GM19468 (cell line): ENCODE data around the gene AGAP1.

Experiments used
- ATAC-seq: cut with Tn5 transposase; IDR thresholded peaks from one replicate; pipeline ENCODE4 v1.9.1; 2021; ENCODE audit warnings: mild to moderate bottlenecking, moderate library complexity, moderate number of reproducible peaks; ENCODE audit not compliant: unreplicated experiment; ENCODE audit errors: extremely low read depth

AGAP1 gene

DNA sequence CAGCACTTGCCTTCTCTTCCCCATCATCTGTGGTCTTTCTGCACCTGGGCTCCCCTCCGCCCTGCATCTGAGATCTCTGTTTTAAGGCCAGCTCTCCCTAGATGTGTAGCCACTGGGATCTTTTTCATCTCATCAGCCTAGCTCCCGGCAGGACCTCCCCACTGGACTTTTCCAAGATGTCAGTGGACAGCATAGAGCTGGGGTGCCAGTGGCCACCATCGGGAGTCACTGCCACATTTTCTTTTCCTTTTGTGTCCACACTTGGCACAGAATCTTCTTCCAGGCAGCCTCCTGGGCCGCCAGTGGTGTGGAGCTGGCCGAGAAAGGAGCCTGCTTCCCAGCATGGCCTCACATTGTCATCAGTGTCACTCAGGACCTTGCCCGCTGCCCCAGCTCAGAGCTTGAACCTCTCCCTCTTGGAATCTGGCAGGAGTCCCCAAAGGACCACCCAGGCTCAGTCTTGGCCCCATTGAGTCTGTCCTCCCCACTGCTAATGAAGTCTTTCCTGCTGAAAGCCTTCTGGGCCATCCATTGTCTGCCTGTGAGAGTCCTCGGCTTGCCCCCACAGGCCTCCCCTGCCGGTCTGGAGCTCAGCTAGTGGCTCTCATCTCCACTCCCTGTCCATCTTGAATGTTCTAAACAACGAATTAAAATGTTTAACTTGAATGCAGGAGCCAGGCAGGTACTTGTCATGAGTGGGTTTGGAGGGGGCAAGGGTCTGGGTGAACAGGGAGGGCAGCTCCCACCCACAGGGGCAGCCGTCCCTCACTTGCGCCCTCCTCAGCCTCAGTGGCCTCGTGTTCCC lies 349.9 kb downstream of the AGAP1 start:
- no peak for ATAC-seq

DNA sequence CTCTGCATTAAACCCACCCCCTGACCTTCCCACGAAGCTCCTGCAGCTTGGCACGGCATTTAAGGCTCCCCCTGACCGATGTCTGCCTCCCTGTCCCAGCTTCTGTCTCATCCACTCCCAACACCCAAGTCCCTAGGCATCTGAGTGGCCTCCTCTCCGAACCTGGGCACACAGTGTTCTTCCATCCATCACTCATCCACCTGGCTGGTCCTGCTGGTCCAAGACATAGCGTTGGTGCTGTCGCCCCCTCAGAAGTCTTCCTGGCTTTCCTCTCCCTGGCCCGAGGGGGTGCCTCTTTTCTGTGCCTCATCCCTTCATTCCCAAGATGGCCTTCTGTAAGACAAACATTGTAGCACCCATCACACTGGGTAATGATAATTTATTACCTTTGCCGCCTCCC lies 350.7 kb downstream of the AGAP1 start:
- ATAC-seq, result no peak

DNA sequence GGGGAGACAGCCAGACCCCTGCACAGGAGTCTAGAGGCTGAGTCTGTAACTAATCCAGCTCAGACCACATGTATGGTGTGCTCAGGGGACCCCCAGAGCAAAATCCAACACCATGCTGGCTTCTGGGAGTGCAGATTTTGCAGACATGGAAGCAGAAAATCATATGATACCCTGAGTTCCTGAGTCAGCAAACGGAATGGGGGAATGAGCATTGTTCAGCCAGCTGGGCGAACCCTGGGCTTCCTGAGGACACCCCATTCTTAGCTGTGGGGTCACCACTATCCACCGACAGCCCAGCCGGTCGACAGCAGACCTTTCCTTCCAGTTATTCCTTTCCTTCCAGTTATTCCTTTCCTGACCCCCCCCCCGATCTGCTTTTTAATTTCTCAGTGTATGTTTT lies 351.4 kb downstream of the AGAP1 start:
- ATAC-seq, result no peak

DNA sequence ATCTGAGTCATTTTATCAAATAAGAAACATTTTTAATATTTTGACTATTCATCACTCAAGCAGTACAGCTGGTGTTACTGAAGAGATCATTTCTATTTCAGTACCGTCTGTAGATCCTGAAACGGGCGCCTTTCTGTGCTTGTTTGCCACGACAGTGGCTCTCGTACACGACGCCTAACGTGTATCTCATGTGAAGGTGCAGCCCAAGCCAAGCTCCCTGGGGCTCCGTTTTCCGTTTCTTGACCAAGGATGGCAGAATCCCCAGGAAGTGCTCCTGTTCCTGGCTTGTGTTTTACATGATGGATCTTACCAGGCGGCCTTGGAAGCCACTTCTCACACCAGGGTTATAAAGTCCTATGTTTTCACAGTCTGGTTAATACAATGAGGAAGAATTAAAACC lies 353.7 kb downstream of the AGAP1 start:
- ATAC-seq, result no peak

DNA sequence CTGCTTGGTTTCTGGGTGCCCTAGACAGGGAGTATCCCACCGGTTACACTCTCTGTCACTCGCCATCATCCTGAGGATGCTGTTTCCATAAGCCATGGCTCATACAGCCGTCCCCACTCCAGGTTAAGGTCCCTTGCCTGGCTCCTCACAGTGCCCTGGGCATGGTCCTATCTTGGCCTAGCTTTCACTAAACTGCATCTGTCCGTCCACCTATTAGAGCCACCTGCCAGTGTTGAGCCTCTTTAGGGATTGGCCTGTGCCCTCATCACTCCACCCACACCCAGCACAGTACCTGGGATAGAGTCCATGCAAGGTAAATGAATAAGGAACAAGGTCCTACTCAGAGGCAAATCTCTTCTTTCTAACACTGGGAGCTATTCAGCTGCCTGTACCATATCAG lies 354.2 kb downstream of the AGAP1 start:
- ATAC-seq, result no peak

DNA sequence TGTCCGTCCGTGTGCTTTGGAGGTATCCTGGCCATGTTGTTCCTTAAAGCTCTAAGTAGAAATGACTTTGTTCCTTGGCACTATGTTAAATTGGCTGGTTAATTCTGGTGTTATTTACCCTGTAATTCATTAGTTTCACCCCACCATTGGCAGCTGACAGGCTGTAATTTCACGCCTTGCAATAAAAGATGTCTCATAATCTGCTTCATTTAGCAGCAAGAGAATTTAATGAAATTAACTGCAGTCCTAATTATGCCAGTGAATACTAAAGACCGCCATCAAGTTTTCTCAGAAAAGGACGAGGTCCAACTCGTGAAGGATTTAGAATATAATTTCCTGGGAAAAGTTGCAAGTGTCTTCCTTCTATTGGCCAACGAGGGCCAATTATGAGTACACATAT lies 355.1 kb downstream of the AGAP1 start:
- no peak for ATAC-seq

DNA sequence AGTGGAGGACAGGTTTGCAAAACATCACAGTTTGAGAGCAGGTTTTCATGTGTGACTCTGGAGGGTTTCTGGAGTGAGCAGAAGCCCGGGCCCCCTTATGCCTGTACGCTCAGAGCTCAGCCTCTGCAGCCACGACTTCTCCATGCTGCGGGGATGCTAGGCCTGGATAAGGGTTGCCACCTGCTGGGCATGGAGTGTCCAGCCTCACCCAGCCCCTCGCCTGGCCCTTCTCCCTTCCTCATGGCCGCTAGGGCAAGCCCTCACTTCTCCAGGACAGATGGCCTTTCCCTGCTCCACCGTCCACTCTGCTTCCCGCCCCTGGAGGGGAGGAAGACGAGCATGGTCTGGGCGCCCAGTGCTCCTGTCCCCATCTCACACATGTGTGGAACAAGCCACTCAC lies 355.6 kb downstream of the AGAP1 start:
- ATAC-seq, result no peak

DNA sequence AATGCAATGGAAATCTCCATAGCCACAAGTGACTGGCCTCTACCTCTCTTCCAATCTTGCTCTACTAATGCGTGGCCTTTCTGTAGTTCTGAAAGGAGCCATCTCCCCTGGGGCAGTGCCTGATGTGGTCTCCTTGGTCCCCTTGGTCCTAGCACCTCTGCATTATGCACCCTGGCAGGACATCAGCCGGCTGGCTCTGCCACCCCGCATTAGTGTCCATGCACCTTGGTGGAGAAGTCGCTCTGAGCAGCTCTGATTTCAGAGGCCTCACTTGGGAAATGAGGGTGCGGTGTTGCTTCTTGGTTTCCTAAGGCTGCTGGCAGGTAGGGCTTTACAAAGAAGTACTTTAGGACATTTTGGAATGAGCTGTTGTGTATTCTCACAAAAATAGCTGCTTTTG lies 356.4 kb downstream of the AGAP1 start:
- ATAC-seq, result no peak

DNA sequence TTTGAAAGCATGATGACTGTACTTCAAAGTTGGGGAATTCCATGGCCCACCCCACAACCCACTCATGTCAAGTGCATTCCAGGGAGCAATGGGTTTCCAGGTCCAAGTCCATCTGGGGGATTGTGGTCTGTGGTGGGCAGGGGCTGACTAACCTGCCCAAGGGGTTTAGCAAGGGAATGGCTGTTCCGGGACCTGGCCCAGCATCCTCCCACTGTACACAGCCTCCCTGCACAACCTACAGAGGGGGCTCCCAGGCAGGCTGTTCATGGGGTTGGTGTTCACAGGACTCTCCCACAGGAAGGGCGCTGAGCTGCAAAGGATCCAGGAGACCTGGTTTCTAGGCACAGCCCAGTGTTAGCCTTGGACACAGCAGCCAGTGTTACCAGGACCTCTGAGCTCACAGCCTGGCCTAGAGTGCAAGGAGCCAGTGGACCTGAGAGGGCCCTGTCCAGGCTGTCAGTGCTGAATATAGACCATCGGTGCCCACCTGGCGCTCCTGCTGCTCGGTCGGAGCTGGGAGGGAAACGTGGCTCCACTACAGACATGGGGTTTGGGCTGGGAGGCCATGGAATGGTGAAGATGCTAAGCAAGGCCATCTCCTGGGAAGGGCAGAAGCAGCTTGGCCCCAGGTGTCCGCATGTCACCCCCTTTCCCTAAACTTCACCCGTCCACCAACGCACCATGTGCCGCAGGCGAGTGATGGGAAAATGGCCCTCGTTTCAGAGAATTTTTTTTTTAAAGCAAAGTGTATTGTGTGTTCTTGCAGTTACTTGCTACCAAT lies 357.1 kb downstream of the AGAP1 start:
- no peak for ATAC-seq

DNA sequence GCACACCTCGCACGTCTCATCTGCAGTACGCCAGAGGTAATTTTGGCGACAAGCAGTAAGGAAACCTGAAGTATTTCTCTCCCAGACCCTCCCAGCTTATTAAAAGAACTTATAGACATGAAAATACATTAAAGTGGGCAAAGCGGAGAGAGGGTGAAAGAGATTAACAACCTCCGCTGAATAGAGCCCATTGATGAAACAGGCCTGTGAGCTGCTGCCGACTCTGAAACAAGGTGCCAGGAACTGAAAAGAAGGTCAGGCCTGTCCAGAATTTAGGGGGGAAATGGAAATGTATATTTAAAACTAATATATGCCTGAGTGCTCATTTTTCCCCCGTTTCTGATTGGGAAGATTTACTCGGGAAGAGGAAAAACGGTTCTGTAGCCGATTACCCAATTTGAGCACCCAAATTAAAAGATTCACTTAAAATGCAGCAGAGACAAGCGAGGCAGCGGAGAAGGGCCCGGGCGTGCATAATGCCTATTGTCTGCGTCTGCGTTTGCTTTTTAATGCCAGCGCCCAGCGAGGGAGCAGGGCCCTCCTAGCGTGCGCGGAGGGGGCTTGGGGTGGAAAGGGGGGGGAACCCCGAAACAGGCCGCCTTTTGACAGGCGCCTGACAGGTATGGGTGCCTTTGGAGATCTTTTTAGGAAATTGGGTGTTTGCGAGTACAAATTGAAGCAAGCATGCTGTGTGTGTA lies 358.1 kb downstream of the AGAP1 start:
- ATAC-seq, result no peak

DNA sequence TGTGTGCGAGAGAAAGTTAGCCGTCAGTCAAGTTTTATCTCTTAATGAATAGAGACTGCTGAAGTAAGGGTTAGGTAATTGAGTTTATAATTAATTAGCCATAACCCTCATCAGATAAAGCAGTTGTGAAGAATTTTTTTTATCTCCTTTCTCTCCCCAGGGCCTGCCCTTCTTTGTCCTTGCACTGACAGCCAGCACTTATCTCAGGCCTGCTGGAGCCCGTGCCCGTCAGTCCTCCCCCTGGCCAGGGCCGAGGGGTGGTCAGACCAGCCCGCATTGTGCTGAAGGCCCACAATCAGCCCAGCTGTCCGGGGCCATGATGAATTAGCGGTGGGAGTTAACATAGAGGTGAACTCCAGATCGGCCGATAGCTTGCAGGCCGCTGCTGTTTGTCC lies 358.7 kb downstream of the AGAP1 start:
- ATAC-seq, result no peak

DNA sequence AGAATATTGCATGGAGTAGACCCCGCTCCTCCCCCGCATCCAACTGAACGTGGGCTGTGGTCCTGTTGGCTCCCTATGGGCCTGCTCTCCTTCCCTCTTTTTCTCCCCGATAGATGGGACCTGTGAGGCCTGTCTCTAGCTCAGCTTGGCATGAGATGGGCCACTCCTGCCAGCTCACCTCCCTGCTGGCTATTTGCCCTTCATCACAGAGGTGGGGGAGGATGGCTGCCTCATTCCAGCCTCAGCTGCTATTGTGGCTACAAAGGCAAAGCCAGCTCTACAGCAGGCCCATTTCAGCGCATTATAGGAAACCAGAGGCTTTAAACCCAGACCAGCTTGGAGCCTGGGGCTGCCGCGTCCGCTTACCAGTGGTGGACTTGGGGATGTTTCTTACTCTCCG lies 360.4 kb downstream of the AGAP1 start:
- no peak for ATAC-seq

DNA sequence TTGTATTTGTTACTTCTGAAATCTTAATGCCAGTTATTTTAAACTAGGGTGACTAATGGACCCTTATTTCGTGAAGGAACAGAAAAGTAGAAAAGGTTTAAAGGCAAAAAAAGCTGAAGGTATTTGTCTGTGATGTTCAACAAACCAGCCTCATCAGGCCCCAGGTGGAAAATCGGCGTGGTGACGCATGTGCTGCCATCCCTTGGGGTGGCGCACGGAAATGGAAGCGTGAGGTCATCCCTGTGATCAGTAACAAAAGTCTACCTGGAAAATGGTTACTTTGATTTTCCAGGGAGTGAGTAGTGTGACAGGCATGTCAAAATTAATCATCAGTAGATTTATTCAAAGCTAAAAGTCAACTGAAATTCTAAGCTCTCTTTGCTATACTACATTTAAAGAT lies 361.2 kb downstream of the AGAP1 start:
- ATAC-seq, result no peak

DNA sequence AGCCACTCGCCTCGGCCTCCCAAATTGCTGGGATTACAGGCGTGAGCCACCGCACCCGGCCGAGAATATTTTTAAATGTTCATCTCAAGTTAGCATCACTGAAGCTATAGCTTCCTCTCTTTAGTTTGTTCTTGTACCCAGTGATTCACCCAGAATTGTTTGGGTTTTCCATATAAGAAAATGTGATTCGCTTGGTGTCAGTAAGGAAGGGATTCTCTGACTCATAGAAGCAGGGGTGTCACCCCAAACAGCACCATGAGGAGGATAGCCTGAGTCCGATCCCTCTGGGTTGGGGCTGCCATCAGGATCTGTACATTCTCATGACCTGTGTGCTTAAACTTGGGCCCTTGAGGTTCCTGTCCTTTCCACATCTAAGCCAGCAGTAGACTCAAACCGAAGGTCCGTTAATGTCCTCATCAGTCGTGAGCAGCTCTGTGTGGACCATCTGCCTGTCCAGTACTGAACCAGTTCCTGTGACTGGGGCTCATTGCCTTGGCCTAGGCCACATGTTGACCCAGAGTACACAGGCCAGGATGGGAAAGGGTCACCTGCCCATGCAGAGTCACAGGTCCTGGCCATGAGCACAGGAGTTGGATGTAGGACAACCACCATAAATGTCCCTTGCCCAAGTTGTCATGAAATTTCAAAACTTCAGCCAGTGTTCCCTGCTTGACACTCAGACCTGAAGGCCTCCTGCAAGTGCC lies 362.5 kb downstream of the AGAP1 start:
- ATAC-seq, result no peak

DNA sequence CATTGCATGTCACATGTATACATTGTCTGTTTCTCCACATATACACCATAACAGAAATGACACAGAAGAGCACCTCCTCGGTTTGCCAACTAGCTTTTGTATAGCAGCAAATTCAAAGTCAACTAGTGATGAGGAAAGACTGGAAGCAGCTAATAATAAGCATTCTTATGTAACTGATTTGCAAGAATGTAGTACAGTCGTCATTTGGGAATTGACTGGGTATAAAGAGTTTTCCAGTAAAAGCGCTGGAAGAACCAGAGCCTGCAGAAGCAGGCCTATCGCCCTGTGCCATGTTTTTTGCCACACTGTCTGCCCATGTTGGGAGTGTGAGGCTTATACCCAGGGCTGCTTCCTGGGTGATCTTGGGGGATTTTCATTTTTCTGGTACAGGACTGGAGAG lies 363.8 kb downstream of the AGAP1 start:
- ATAC-seq, result no peak

DNA sequence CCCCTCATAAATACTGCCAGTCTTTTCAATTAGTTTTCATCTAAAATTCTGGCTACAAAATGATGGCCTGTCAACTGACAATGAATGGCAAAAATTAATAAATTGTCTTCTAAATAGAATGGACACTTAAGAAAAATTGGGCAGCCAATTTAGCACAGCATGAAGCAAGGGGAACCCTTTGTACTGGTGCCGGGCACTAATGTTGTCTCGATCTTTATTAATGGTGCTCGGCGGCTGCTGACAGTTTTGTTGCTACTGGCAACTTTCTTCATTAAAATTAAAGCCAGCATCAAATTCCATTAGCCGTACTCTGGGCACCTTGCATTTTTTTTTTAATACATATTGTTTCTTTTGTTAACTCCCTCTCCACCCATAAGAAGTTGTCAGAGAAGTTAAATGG lies 365.0 kb downstream of the AGAP1 start:
- no peak for ATAC-seq

DNA sequence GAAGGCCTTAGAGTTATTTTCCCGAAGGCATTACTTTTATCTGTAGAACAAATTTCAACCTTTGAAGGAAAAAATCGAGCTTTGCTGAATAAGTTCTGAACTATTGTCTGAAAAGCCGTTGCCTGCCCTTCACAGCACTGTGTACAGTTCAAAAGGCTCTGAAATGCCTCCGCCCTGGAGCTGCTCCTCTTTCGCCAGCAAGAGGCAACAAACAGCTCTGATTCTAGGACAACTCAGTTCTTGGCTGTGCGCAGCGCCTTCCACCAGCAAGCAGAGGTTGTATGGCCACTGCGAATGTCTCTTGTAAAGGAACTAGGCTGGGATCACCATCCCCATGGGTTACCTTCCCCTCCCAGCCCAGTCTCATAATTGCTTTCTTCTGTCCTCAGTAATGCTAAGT lies 365.8 kb downstream of the AGAP1 start:
- ATAC-seq, result no peak

DNA sequence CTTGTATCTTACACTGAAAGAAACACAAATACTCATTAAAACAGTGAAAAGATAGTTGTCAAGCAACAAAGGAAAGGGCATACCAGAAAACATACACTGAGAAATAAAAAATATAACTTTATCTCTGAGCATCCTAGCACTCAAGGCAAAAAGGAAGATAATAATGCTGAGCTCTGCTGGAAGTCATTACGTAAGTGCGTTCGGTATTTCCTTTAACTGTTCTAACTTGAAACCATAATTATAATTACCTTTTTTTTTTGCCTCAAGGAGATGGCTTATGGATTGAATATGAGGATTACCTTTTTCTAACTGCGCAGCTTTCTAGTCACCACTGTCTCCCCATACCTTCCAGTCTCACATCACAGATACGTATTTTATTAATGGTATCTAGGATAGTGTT lies 366.3 kb downstream of the AGAP1 start:
- ATAC-seq, result no peak

DNA sequence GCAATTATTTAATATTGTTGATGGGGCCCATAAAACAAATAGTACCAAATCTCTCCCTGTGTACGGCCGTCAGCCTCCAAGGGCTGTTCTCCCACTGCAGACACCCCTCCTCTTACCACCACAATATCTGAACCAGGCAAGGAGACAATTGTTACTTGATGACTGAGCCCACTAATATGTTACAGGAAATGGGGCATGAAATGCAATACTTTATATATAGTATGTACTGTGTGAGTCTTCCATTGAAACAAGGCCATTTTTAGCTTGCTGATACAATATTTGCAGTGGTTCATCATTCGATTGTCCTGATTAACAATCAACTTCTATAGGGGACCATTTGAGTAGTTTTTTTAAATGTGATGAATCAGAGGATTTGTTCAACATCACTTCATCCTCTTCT lies 367.0 kb downstream of the AGAP1 start:
- no peak for ATAC-seq

DNA sequence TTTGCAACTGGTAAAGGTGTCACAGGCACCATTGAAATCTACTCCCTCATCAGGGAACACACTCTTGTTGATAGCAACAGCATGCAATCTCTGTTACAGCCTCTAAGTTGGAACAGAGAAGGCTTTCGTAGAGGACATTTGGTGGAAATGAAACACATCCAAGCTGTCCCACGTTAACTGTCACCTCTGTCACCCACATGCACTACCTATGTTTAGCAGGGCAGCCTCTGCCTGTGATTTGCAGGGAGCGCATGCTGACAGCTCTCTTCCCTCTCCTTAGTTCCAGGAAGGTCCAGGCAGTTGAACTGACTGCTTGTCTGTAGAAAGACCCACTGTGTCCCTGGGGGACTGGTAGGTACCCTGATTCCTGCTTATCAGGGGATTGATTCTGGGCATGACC lies 367.5 kb downstream of the AGAP1 start:
- ATAC-seq, result no peak

DNA sequence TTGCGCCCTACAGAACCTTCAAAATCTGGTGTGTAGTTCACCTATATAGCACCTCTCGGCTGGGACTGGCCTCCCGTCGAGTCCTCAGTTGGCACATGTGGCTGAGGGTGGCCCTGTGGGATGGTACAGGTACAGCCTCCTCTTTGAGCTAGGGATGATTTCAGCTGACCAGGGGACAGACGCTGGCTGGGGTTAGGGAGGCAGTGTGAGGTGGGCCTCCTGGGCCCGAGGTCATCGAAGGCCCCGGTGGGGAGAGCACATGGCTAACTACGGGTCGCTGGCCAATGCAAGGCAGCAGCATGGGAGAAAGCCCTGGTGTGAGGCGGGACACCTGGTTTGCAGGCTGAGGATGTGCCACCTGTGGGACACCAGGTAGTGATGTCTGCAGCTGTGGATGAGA lies 369.6 kb downstream of the AGAP1 start:
- no peak for ATAC-seq
